Cortex of kidney (tissue), 1 donor: ENCODE data around the gene KLHL21.
"Not testable (repeated sequence)": the region's sequence is repeated elsewhere in the genome, so short reads cannot be mapped to it uniquely, and the experiment has no call there.

Experiments
- DNase-seq: peaks from one replicate; lab custom pipeline; 2025; lab: John Stamatoyannopoulos, UW

Gene KLHL21

GRCh38 chr1:6582370-6582769 lies 20.3 kb downstream of the KLHL21 start:
- DNase-seq: no peak

- DNase-seq: no peak
Measured at GRCh38 chr1:6581561-6582305, 20.9 kb downstream of the KLHL21 start.

GRCh38 chr1:6580593-6581409 lies 21.9 kb downstream of the KLHL21 start:
- DNase-seq: no peak

- no peak for DNase-seq
Measured at GRCh38 chr1:6580119-6580592, 22.5 kb downstream of the KLHL21 start.

DNA sequence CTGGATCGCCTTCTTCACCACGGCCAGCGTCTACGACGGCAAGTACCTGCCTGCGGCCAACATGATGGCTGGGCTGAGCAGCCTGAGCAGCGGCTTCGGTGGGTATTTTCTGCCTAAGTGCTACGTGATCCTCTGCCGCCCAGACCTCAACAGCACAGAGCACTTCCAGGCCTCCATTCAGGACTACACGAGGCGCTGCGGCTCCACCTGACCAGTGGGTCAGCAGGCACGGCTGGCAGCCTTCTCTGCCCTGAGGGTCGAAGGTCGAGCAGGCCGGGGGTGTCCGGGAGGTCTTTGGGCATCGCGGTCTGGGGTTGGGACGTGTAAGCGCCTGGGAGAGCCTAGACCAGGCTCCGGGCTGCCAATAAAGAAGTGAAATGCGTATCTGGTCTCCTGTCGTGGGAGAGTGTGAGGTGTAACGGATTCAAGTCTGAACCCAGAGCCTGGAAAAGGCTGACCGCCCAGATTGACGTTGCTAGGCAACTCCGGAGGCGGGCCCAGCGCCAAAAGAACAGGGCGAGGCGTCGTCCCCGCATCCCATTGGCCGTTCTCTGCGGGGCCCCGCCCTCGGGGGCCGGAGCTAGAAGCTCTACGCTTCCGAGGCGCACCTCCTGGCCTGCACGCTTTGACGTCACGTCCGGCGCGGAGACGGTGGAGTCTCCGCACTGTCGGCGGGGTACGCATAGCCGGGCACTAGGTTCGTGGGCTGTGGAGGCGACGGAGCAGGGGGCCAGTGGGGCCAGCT lies 23.1 kb downstream of the KLHL21 start, which contains the start of gene ZBTB48:
TSS of gene ZBTB48 (plus strand) at position 621 of the 745 bp plus-strand sequence. CDS start 616 bp downstream, outside the sequence.
- peak; percentile 69 for DNase-seq

GRCh38 chr1:6578624-6579373 lies 23.9 kb downstream of the KLHL21 start:
- DNase-seq: no peak

- no peak for DNase-seq
Measured at GRCh38 chr1:6577831-6578525, 24.7 kb downstream of the KLHL21 start.

DNA sequence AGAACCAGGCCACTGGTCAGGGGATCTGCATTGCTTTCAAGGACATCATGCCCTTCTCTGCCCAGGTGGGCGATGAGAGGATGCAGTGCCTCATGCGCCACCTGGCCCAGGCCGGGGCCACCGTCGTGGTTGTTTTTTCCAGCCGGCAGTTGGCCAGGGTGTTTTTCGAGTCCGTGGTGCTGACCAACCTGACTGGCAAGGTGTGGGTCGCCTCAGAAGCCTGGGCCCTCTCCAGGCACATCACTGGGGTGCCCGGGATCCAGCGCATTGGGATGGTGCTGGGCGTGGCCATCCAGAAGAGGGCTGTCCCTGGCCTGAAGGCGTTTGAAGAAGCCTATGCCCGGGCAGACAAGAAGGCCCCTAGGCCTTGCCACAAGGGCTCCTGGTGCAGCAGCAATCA lies 27.9 kb downstream of the KLHL21 start:
- no peak for DNase-seq

GRCh38 chr1:6574025-6574620 lies 28.5 kb downstream of the KLHL21 start:
- no peak for DNase-seq

- DNase-seq: no peak
Measured at GRCh38 chr1:6572653-6573383, 29.9 kb downstream of the KLHL21 start.

GRCh38 chr1:6570987-6571386 lies 31.7 kb downstream of the KLHL21 start:
- DNase-seq: no peak

DNA sequence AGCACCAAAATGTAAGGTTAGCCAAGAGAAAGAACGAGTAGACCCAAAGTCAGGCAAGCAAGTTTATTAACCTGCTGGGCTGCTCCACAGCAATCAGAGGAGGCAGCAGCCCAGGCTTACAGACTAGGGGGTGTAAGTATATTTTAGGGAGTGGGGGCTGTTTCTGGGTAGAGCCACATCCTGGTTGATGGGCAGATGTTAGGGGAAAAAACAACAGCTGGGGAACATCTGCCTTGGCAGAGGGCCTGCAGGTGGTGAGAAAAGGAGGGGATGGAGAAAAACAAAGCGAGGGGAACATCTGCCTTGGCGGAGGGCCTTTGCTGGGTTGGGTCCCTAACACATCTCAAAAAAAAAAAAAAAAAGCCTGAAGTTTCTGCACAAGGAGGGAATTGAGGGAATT lies 32.6 kb downstream of the KLHL21 start:
- DNase-seq: no peak

DNA sequence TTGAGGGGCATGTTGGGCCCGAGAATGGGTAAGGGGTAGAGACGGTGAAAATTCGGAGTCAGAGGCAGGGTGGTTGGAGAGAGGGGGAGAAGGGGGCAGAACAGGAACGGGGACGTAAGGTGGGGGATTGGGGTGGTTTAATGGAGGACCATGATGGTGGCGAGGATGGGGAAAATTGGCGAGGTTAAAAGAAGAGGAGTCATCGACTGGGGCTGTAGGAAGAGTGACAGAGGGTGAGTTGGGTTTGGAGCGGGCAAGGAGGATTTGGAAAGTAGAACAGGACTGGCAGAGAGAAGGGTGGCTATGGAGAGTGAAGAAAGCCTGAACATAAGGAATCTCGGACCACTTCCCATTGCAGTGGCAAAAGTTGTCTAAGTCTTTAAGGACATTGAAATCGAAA lies 33.6 kb downstream of the KLHL21 start:
- no peak for DNase-seq

GRCh38 chr1:6560267-6560666 lies 42.4 kb downstream of the KLHL21 start:
- no peak for DNase-seq

- DNase-seq: not testable (repeated sequence)
Measured at GRCh38 chr1:6559161-6559560, 43.5 kb downstream of the KLHL21 start.

GRCh38 chr1:6557597-6557996 lies 45.1 kb downstream of the KLHL21 start:
- no peak for DNase-seq

DNA sequence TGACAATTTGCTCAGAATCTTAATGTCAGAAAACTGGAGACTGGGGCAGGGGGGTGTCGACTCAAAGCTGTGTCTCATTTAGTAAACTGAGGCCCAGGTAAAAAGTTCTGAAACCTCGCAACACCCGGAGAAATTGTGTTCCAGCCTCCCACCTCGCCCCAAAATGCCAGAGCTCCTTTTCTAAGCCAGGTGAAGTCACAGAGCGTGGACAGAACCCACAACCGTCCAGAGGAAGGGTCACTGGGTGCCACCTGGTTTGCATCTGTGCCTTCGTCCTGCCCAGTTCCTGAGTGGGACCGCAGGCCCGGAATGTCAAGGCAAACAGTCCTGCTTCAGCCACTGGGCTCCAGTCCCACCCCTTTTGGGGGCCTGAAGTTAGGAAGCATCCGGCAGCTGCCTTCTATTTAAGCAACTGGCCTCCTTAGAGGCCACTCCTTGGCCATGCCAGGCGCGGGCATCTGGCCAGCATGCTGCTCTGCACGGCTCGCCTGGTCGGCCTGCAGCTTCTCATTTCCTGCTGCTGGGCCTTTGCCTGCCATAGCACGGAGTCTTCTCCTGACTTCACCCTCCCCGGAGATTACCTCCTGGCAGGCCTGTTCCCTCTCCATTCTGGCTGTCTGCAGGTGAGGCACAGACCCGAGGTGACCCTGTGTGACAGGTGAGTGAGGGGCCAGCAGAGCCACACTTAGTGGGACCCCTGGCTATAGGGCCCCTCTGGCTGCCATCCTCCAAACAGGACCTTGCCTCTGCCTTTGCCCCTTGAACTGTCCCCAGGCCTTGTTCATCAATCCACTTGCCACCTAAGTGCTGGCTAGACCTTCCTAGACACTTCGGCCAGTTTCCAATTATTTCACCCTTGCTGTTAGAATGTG lies 47.5 kb downstream of the KLHL21 start, which contains the start of gene TAS1R1:
TSS of gene TAS1R1 (plus strand) at position 401 of the 872 bp plus-strand sequence. CDS start at position 468, 67 bp downstream.
- no peak for DNase-seq

DNA sequence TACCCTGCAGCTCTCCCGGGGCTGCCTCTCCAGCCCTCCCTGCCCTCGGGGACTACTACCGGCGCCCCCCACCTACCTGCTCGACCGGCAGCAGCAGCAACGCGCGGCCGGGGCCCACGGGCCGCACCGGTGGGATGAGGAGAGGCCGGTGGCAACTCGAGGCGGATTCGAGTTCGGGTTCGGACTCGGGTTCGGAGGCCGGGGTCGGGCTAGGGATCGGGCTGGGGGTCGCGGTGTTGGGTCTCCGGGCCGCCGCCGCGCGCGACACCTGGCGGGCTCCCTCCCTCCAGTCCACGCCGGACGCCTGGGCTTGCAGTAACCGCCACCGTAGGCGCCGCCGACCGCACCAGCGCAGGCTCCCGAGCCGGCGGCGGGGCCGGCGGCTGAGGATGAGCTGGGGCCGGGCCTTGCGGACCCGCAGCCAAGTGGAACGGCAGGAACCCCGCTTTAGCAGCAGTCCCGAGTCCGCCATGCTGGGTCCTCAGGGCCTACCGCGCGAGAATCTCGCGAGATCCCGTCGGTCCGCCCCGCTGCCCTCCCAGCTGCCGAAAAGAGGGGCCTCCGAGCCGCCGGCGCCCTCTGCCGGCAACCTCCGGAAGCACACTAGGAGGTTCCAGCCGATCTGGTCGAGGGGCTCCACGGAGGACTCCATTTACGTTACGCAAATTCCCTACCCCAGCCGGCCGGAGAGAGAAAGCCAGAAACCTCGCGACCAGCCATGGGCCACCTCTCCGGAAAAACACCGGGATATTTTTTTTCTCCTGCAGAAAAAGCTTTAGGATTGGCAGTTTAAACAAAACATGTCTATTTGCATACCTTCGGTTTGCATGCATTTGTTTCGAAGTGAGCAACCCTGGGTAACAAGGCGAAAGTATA lies 48.4 kb downstream of the KLHL21 start, which contains the start of gene NOL9:
TSS of gene NOL9 (minus strand) at position 483 of the 876 bp plus-strand sequence. CDS start at position 472, 11 bp downstream.
- peak; percentile 86 for DNase-seq
